Measurements from ENCODE around the gene LRAT. TPM values are rescaled to one million over a fixed set of nuclear protein-coding genes. Genes with fewer than 3 reads are reported as not detected.

LRAT gene
- total and polyA plus RNA-seq, 2 of the 8 experiments (the other 6 are each of a cell fraction or from before 2014, with no cell fraction given): 4.3 to 10.3 TPM

DNA sequence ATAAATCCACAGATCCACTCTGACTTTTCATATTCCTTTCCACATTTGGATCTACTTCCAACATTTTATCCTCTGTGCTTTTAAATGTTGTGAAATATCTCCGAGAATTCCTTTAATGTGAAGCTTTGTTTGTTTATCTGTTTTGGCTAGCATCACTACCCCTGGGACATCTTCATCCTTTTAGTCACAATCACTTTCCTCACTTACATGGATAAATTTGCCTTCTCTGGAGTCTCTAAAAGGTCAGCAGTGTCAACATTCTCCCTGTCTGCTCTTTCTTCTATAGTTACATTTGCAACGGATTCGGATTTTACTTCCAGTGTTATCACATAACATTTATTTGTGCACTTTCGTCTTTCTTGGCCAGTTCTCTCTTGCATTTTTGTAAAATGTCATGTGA is 34.2 kb upstream of the LRAT start:
- H2BK120ac ChIP-seq (replicated peaks; ENCODE audit: low read depth, low read length): no peak overlapping the region
- no peak overlapping the region for H3K18ac ChIP-seq (ENCODE audit: extremely low read depth, low read length)
- ChIA-PET CTCF (ENCODE audit: partially characterized antibody) (interaction anchor here (0.9 to 1.4 kb wide), 4 partner anchors 19 to 219 kb away, joined by 3 read pairs; partner anchors contain the start of gene LRAT), POLR2A (ENCODE audit: partially characterized antibody) (interaction anchor here (0.7 kb wide), 1 partner anchor 34 kb away, joined by 3 read pairs; the partner anchor contains the start of gene LRAT)
- H3K27ac ChIP-seq (ENCODE audit: low read depth, low read length): no peak overlapping the region
- no peaks in the 10 kb centered on the region for H3K79me2 ChIP-seq (ENCODE audit: control insufficient read depth in 1 of 2, insufficient read depth in 2 of 2, low read length in 2 of 2)
- H2AFZ ChIP-seq (ENCODE audit: low read length): no peak overlapping the region
- peaks cover 0 to 5% (median 2%) of the 10 kb centered on the region in 4 experiments; a peak in 2 of 7 replicates for H3K4me1 ChIP-seq (replicated peaks in 1 of 4; ENCODE audit: control insufficient read depth in 3 of 4, insufficient read depth in 4 of 4, low read length in 3 of 4)
- H3K14ac ChIP-seq (ENCODE audit: insufficient read length): no peak overlapping the region
- no peak overlapping the region for H3K4me2 ChIP-seq (ENCODE audit: insufficient read depth in 1 of 2, low read depth in 2 of 2, low read length in 2 of 2)
- H3K79me1 ChIP-seq (ENCODE audit: low read depth, low read length): no peaks in the 10 kb centered on the region
- H3K4ac ChIP-seq (replicated peaks; ENCODE audit: insufficient read length, low read depth, low read length): no peak overlapping the region
- no peaks in the 10 kb centered on the region for H3K23me2 ChIP-seq (ENCODE audit: low read depth, low read length)
- DNase-seq (ENCODE audit: low read depth in 1 of 2, low spot score in 2 of 2) (no peak), FAIRE-seq (no peak)
- 86% methylated on average over 4 of the region's 4 CpGs; no CpG with 5 or more reads in 1 of the 2 experiments for WGBS, 2 experiments (ENCODE audit: extremely low coverage in 1 of 2, insufficient coverage in 1 of 2, insufficient read length in 1 of 2, insufficient replicate concordance in 2 of 2, low coverage in 1 of 2, low lambda C conversion rate in 2 of 2, missing lambda C conversion rate in 1 of 2)
- no peak overlapping the region for H2BK12ac ChIP-seq (ENCODE audit: low read depth, low read length)
- H3K23ac ChIP-seq (ENCODE audit: insufficient read length): no peak overlapping the region
- no peaks in the 10 kb centered on the region for H4K20me1 ChIP-seq (replicated peaks in 1 of 2; ENCODE audit: control insufficient read depth in 1 of 2, insufficient read depth in 2 of 2, low read length in 2 of 2)
- no peaks in the 10 kb centered on the region for H3K36me3 ChIP-seq (ENCODE audit: control insufficient read depth in 2 of 4, insufficient read depth in 4 of 4, low read length in 3 of 4)
- no peak overlapping the region for H2BK20ac ChIP-seq (ENCODE audit: low read length)
- TF ChIP-seq, protein P1, sequence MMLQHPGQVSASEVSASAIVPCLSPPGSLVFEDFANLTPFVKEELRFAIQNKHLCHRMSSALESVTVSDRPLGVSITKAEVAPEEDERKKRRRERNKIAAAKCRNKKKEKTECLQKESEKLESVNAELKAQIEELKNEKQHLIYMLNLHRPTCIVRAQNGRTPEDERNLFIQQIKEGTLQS (IDR thresholded peaks at IDR 0.05; ENCODE audit: insufficient read depth, low read depth, low read length): no peak
- TF ChIP-seq SAP30 (IDR thresholded peaks at IDR 0.05; ENCODE audit: insufficient read depth, insufficient replicate concordance, low read length) (no peak), ASH2L (IDR thresholded peaks at IDR 0.05; ENCODE audit: low read length) (no peak), KDM4A (IDR thresholded peaks at IDR 0.05; ENCODE audit: low read depth, low read length, severe bottlenecking) (no peak), GTF2F1 (IDR thresholded peaks at IDR 0.05; ENCODE audit: borderline replicate concordance, low read depth, low read length) (no peak), TAF1 (IDR thresholded peaks at IDR 0.05; ENCODE audit: low read depth, low read length) (no peak), YY1 (IDR thresholded peaks at IDR 0.05; ENCODE audit: low read depth, low read length) (no peak), POU5F1 (IDR thresholded peaks at IDR 0.05; ENCODE audit: low read depth, low read length) (no peak), NRF1 (IDR thresholded peaks at IDR 0.05; ENCODE audit: low read depth, low read length) (no peak), CBX8 (IDR thresholded peaks at IDR 0.05; ENCODE audit: borderline replicate concordance, low read depth, low read length) (no peak)
- TF ChIP-seq, protein P2, sequence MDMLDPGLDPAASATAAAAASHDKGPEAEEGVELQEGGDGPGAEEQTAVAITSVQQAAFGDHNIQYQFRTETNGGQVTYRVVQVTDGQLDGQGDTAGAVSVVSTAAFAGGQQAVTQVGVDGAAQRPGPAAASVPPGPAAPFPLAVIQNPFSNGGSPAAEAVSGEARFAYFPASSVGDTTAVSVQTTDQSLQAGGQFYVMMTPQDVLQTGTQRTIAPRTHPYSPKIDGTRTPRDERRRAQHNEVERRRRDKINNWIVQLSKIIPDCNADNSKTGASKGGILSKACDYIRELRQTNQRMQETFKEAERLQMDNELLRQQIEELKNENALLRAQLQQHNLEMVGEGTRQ (IDR thresholded peaks at IDR 0.05; ENCODE audit: low read length): no peak
- no peaks in the 10 kb centered on the region for H3K9me3 ChIP-seq (ENCODE audit: insufficient read depth in 2 of 2, low read depth in 1 of 2, low read length in 1 of 2)
- no peak overlapping the region for H2BK5ac ChIP-seq (ENCODE audit: low read depth, low read length)
- H3K9ac ChIP-seq (replicated peaks in 1 of 4; ENCODE audit: extremely low read depth in 1 of 4, low read depth in 3 of 4, low read length in 3 of 4): no peak overlapping the region
- H3K4me3 ChIP-seq (ENCODE audit: extremely low read depth in 1 of 4, insufficient read depth in 2 of 4, low read depth in 3 of 4, low read length in 4 of 4): no peak overlapping the region
- no peak overlapping the region for H3K56ac ChIP-seq (replicated peaks; ENCODE audit: insufficient read length, low read depth, low read length)
- H4K91ac ChIP-seq (replicated peaks; ENCODE audit: insufficient read length, low read length): no peak overlapping the region
- no peak overlapping the region for H2BK15ac ChIP-seq (ENCODE audit: low read length)
- no peaks in the 10 kb centered on the region for H3K27me3 ChIP-seq (replicated peaks in 1 of 4; ENCODE audit: control insufficient read depth in 3 of 4, extremely low read depth in 1 of 4, insufficient read depth in 3 of 4, low read length in 3 of 4)
- no peak overlapping the region for H4K8ac ChIP-seq (ENCODE audit: extremely low read depth, insufficient read depth, low read length)
- H4K5ac ChIP-seq (ENCODE audit: insufficient read length, low read depth, low read length): no peak overlapping the region
- no peak overlapping the region for H2AK5ac ChIP-seq (ENCODE audit: low read depth, low read length)
